Breast epithelium (tissue), 3 donors: Measurements from ENCODE around the gene ATXN7L1.

Source experiments
- POLR2A ChIP-seq: fragments of 450-650 bp; IDR thresholded peaks from one replicate; pipeline ENCODE4 v1.6.1; 2016; ENCODE audit warnings: antibody characterized with exemption, mild to moderate bottlenecking, moderate library complexity
- POLR2AphosphoS5 ChIP-seq, 3 donors: sonication (generic); formaldehyde crosslinking; IDR thresholded peaks; one replicate each; pipeline ENCODE4 v1.6.1; 2017; ENCODE audit warnings: antibody characterized with exemption in 3 of 3
- TF ChIP-seq, protein P1 (sequence below), 3 donors: fragments of 450-650 bp; IDR thresholded peaks; one replicate each; pipeline ENCODE4 v1.5.1; 2016 to 2017; ENCODE audit warnings: antibody characterized with exemption in 3 of 3, mild to moderate bottlenecking in 3 of 3, moderate library complexity in 3 of 3

DNA sequence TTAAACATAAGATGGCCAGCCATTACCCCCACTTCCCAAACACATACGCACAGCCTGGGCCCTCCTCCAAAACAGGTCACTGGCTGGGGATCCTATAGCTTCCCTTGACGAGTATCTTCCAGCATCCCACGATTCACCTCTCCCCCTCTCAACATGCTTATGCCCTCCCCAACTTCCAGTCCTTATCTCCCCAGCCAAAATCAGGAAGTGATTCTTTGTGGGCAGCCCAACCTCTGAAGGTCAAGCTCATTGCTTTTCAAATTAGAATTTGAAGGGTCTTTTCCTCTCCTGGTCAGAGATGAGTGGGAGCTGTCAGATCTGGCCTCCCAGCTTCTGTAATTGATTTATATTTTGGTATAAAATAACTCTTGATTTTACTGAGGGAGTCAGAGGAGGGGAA, 133.6 kb downstream of the ATXN7L1 start:
- TF ChIP-seq, protein P1, sequence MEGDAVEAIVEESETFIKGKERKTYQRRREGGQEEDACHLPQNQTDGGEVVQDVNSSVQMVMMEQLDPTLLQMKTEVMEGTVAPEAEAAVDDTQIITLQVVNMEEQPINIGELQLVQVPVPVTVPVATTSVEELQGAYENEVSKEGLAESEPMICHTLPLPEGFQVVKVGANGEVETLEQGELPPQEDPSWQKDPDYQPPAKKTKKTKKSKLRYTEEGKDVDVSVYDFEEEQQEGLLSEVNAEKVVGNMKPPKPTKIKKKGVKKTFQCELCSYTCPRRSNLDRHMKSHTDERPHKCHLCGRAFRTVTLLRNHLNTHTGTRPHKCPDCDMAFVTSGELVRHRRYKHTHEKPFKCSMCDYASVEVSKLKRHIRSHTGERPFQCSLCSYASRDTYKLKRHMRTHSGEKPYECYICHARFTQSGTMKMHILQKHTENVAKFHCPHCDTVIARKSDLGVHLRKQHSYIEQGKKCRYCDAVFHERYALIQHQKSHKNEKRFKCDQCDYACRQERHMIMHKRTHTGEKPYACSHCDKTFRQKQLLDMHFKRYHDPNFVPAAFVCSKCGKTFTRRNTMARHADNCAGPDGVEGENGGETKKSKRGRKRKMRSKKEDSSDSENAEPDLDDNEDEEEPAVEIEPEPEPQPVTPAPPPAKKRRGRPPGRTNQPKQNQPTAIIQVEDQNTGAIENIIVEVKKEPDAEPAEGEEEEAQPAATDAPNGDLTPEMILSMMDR (IDR thresholded peaks at IDR 0.05), result no peak
- no peak for TF ChIP-seq POLR2A
- TF ChIP-seq POLR2AphosphoS5 (IDR thresholded peaks at IDR 0.05), result no peak
